ENCODE measurements around the gene NUP98. TPM values are rescaled to one million over a fixed set of nuclear protein-coding genes. Genes with fewer than 3 reads are reported as not detected.

Gene NUP98
- total RNA-seq, 1 experiment from 2014 or later = 98.4 TPM

DNA sequence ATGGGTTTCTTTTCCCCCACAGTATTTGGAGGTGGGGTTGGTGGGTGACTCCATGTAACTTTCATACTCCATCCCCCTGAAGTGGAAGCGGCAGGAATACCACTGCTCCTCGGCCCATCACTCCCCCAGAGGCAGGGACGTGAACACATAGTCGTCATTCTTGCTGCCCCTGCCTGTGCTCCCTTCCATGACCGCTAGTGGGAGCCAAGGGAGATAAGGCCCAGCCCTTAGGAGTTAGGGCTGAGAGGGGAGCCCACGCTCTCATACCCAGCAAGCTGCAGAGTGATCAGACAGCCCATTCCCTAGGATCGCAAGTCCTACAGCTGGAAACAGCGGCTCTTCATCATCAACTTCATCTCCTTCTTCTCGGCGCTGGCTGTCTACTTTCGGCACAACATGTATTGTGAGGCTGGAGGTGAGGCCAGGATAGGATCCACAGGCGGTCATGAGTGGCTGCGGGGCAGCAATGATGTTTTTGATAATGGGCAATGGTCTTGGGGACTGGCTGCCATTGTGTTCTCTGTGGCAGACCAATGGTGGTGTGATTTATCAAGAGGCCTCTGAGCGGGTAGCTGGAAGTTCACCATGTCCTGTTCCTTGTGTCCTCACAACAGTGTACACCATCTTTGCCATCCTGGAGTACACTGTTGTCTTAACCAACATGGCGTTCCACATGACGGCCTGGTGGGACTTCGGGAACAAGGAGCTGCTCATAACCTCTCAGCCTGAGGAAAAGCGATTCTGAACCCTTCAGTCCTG, 27.5 kb upstream of the NUP98 start:
- Histone ChIP-seq H3K27ac (ENCODE audit: low read depth, low read length) (no peak overlapping the region), H3K36me3 (ENCODE audit: control insufficient read depth in 1 of 2, insufficient read depth in 2 of 2, low read length in 2 of 2) (peaks cover 10 to 16% of the 10 kb centered on the region in 2 experiments; a peak in 3 of 4 replicates), H2AFZ (ENCODE audit: low read depth, low read length, poor library complexity, severe bottlenecking) (no peak overlapping the region), H3K4me3 (replicated peaks in 1 of 2; ENCODE audit: low read depth in 1 of 2, low read length in 2 of 2) (no peak overlapping the region), H3K9me3 (ENCODE audit: control insufficient read depth in 1 of 2, insufficient read depth in 1 of 2, low read depth in 1 of 2, low read length in 2 of 2) (no peaks in the 10 kb centered on the region), H3K9ac (ENCODE audit: low read length) (no peak overlapping the region), H4K20me1 (ENCODE audit: insufficient read depth) (no peaks in the 10 kb centered on the region), H3K27me3 (ENCODE audit: insufficient read depth, low read length) (no peaks in the 10 kb centered on the region), H3K9me2 (ENCODE audit: insufficient read depth) (no peaks in the 10 kb centered on the region), H3K4me2 (ENCODE audit: low read length) (no peak overlapping the region), H3K4me1 (ENCODE audit: control insufficient read depth in 1 of 2, insufficient read depth in 2 of 2, low read length in 2 of 2) (peaks cover 0 to 5% of the 10 kb centered on the region in 2 experiments; a peak in 1 of 4 replicates), H3K79me2 (ENCODE audit: insufficient read depth, low read length) (peaks cover 6% of the 10 kb centered on the region; the same call in 1 of the 2 replicates)
- TF ChIP-seq TCF7L2 (IDR thresholded peaks at IDR 0.05; ENCODE audit: borderline replicate concordance, extremely low read depth, insufficient read depth, insufficient read length) (no peak), RAD21 (IDR thresholded peaks at IDR 0.05; ENCODE audit: low read depth) (peak; percentile 49), ZNF274 (IDR thresholded peaks at IDR 0.05; ENCODE audit: low read depth, low read length) (no peak), JUND (IDR thresholded peaks at IDR 0.05) (no peak), FOSL1 (IDR thresholded peaks at IDR 0.05; ENCODE audit: low read depth) (no peak), POLR2AphosphoS5 (IDR thresholded peaks at IDR 0.05; ENCODE audit: low read depth, low read length) (no peak), EZH2phosphoT487 (IDR thresholded peaks at IDR 0.05; ENCODE audit: borderline replicate concordance) (no peak), CEBPB (IDR thresholded peaks at IDR 0.05; ENCODE audit: low read depth) (no peak), EGR1 (IDR thresholded peaks at IDR 0.05; ENCODE audit: low read depth) (no peak)
- TF ChIP-seq, protein P1, sequence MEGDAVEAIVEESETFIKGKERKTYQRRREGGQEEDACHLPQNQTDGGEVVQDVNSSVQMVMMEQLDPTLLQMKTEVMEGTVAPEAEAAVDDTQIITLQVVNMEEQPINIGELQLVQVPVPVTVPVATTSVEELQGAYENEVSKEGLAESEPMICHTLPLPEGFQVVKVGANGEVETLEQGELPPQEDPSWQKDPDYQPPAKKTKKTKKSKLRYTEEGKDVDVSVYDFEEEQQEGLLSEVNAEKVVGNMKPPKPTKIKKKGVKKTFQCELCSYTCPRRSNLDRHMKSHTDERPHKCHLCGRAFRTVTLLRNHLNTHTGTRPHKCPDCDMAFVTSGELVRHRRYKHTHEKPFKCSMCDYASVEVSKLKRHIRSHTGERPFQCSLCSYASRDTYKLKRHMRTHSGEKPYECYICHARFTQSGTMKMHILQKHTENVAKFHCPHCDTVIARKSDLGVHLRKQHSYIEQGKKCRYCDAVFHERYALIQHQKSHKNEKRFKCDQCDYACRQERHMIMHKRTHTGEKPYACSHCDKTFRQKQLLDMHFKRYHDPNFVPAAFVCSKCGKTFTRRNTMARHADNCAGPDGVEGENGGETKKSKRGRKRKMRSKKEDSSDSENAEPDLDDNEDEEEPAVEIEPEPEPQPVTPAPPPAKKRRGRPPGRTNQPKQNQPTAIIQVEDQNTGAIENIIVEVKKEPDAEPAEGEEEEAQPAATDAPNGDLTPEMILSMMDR (IDR thresholded peaks at IDR 0.05 in 2 of 3, conservative IDR thresholded peaks at IDR 0.05 in 1 of 3; ENCODE audit: borderline replicate concordance in 1 of 3, insufficient read depth in 1 of 3, low read depth in 2 of 3, low read length in 2 of 3) = peak; percentile 67 to 96 (median 90)
- POLR2A ChIA-PET = no interaction called here
- ATAC-seq = peak; percentile 97
- no peak for DNase-seq (ENCODE audit: low read depth, low spot score)
- intact Hi-C loops (cut with micrococcal nuclease) = loop anchor here (1.0 kb wide), 1 partner anchor 247 kb away; no protein-coding TSS in a partner anchor
- BruUV-seq (replicated peaks) = no TSS peak
- RAD21 ChIA-PET (ENCODE audit: low non-redundant PET in 1 of 2, low total read pairs in 2 of 2, uncharacterized antibody in 2 of 2, unreplicated experiment in 2 of 2) = no interaction called here
- CTCF ChIA-PET = interaction anchor here (1.0 to 2.9 kb wide), 3 partner anchors 16 to 30 kb away, joined by 4 to 10 read pairs (median 8); partner anchors contain the start of genes PGAP2, RHOG and STIM1

All from HCT116 (cell line).